Measurements from ENCODE around the gene SCMH1.
A peak's percentile ranks its signal among the peaks of the same experiment; 100 is the strongest.
"Not testable (repeated sequence)": the region's sequence is repeated elsewhere in the genome, so short reads cannot be mapped to it uniquely, and the experiment has no call there.

SCMH1 gene

GRCh38 chr1:41241749-41242341 is at the start of gene SCMH1:
TSS of gene SCMH1 (minus strand) at chr1:41242306. CDS start at chr1:41186133, 56,173 bp downstream.
- peak; percentile 43 for DNase-seq

- no peak for DNase-seq
These were observed 49.1 kb upstream of the SCMH1 start for GRCh38 chr1:41291195-41291594.

- DNase-seq, result no peak
These were observed 47.1 kb upstream of the SCMH1 start for GRCh38 chr1:41289196-41289595.

- DNase-seq, result no peak
These were observed 44.9 kb upstream of the SCMH1 start for GRCh38 chr1:41286992-41287391.

- DNase-seq, result no peak
These were observed 44.4 kb upstream of the SCMH1 start for GRCh38 chr1:41286486-41286885.

- DNase-seq, result no peak
These were observed 43.7 kb upstream of the SCMH1 start for GRCh38 chr1:41285818-41286217.

- DNase-seq, result no peak
These were observed 42.0 kb upstream of the SCMH1 start for GRCh38 chr1:41284121-41284520.

- no peak for DNase-seq
These were observed 40.7 kb upstream of the SCMH1 start for GRCh38 chr1:41282679-41283317.

- no peak for DNase-seq
These were observed 39.2 kb upstream of the SCMH1 start for GRCh38 chr1:41281334-41281733.

- no peak for DNase-seq
These were observed 38.3 kb upstream of the SCMH1 start for GRCh38 chr1:41280202-41281032.

GRCh38 chr1:41278076-41278475 is 36.0 kb upstream of the SCMH1 start:
- no peak for DNase-seq

- no peak for DNase-seq
These were observed 35.4 kb upstream of the SCMH1 start for GRCh38 chr1:41277371-41277975.

GRCh38 chr1:41275831-41276230 is 33.7 kb upstream of the SCMH1 start:
- no peak for DNase-seq

GRCh38 chr1:41274752-41275545 is 32.8 kb upstream of the SCMH1 start:
- no peak for DNase-seq

GRCh38 chr1:41272601-41273000 is 30.5 kb upstream of the SCMH1 start:
- DNase-seq, result no peak

GRCh38 chr1:41268154-41268770 is 26.2 kb upstream of the SCMH1 start:
- DNase-seq, result peak; percentile 37

GRCh38 chr1:41261926-41262618 is 20.0 kb upstream of the SCMH1 start:
- no peak for DNase-seq

- DNase-seq, result no peak
These were observed 18.7 kb upstream of the SCMH1 start for GRCh38 chr1:41260768-41261167.

- no peak for DNase-seq
These were observed 17.1 kb upstream of the SCMH1 start for GRCh38 chr1:41259221-41259620.

- DNase-seq, result no peak
These were observed 13.9 kb upstream of the SCMH1 start for GRCh38 chr1:41255978-41256377.

- not testable (repeated sequence) for DNase-seq
These were observed 9.0 kb upstream of the SCMH1 start for GRCh38 chr1:41251120-41251519.

GRCh38 chr1:41249319-41249718 is 7.2 kb upstream of the SCMH1 start:
- no peak for DNase-seq

Measured in NCI-H1048 (cell line).